SH-SY5Y (cell line): ENCODE data around the gene AOC3.

Experiments used
- GATA2 ChIP-seq: IDR thresholded peaks from 2 replicates; pipeline ENCODE4 v1.6.1; 2011; ENCODE audit warnings: mild to moderate bottlenecking, low read depth, low read length
- GATA3 ChIP-seq: IDR thresholded peaks from 2 replicates; pipeline ENCODE4 v1.6.1; 2011; ENCODE audit warnings: low read depth, mild to moderate bottlenecking, low read length, moderate library complexity

The AOC3 gene, protein sequence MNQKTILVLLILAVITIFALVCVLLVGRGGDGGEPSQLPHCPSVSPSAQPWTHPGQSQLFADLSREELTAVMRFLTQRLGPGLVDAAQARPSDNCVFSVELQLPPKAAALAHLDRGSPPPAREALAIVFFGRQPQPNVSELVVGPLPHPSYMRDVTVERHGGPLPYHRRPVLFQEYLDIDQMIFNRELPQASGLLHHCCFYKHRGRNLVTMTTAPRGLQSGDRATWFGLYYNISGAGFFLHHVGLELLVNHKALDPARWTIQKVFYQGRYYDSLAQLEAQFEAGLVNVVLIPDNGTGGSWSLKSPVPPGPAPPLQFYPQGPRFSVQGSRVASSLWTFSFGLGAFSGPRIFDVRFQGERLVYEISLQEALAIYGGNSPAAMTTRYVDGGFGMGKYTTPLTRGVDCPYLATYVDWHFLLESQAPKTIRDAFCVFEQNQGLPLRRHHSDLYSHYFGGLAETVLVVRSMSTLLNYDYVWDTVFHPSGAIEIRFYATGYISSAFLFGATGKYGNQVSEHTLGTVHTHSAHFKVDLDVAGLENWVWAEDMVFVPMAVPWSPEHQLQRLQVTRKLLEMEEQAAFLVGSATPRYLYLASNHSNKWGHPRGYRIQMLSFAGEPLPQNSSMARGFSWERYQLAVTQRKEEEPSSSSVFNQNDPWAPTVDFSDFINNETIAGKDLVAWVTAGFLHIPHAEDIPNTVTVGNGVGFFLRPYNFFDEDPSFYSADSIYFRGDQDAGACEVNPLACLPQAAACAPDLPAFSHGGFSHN

DNA sequence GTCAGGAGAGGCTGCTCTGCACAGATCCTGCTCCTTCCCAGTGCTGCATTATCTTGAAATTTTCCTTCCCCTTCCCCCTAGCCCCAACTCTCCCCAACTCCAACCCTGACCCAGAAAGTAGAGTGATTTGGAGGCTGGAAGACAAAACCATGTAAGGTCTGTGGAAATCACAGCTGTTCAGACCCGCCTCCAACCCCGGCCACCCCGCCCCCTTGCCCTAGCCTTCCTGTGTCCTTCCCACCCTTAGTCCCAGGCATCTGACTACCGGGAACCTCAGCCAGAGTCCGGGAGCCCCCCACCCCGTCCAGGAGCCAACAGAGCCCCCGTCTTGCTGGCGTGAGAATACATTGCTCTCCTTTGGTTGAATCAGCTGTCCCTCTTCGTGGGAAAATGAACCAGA, at the start of gene AOC3:
Gene AOC3 (plus strand): TSS at position 246 of the 400 bp plus-strand sequence. CDS start 145 bp downstream, at position 391.
- TF ChIP-seq GATA3: no peak
- no peak for TF ChIP-seq GATA2

DNA sequence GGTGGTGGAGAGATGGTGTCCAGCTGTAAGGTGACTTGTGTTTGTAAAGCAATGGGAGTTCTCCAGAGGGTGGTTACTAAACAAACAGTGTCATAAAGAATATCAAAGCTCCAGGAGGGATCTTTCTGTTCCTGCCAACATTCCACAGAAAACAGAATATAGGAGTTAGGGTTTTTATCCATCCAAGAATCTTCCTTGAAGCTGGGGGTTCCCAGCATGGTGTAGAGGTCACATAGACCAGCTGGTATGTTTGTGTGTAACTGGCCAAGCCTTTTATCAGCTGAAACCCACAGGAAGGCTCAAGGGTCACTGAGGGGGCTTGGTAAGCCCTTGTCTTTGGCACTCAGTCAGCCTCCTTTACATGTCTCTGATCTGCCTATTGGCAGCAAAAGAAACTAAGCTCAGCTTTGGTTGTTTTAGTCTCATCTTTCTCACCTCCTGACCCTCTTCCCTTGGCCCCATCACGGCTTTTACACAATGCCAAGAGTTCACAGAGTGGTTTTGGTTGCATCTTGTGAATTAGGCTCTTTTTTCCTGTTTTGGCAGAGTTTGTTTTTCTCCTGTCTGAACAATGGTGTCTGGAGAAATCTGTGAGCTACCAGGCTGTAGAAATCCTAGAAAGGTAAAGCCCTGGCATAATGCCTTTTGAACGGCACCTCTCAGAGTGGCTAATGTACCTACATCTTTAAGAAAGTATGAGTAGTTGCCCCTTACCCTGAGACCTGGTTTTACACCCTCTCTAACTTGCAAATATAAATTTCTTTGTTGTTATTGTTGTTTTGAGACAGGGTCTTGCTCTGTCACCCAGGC, 47.7 kb upstream of the AOC3 start:
- no peak for TF ChIP-seq GATA3
- TF ChIP-seq GATA2: no peak

DNA sequence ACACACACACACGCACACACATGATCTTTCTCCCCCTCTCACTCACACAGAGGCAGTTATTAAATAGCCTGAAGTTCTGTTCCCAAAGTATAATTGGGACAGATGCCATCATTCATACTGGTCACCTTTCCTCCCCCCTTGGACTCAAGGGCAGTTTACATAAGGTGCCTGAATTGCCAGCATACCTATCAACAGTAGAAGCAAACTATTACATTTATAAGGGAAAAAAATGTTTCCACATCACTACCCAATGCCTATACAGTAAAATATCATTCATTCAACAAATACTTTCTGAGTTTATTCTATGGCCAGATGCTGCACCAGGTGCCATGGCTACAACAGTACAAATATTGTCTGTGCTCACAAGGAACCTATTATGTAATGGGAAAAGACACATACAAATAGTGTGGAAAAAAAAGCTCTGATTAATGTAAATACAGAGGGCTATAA, 46.1 kb upstream of the AOC3 start:
- TF ChIP-seq GATA3: no peak
- no peak for TF ChIP-seq GATA2

DNA sequence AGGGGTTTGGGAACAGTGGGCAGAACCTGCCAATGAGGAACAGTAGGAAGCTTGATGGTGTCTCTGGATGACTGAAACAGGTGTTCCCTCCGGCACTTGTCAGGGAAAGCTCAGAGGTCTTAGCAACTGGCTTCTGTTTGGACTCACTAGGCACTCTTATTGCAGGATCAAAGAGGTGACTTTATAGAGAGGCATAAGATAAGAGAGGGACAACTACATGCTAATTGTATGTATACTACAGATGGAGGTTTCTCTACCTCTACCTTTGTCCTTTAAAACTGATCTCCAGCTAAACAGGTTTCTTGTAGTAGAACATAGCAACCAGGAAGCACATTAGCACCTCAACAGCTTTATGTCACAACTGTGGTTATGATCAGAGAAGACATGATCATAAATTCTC, 44.8 kb upstream of the AOC3 start:
- TF ChIP-seq GATA2: no peak
- no peak for TF ChIP-seq GATA3

DNA sequence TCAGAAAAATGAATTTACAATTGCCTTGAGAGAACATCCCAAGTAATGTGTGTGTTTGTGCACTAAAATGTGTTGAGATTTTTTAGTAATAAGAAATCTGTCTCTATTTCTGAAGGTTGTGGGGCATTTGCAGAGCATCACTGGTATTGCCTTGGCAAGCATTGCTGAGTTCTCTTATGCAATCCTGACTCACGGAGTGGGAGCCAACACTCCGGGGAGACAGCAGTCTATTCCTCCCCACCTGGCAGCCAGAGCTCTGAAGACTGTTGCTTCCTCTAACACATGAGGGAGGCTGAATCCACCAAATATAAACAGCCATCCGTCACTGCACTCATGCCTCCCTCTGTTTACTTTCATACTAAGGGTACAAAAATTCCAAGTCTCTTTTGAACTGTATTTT, 41.7 kb upstream of the AOC3 start:
- TF ChIP-seq GATA2 (no peak), GATA3 (no peak)

DNA sequence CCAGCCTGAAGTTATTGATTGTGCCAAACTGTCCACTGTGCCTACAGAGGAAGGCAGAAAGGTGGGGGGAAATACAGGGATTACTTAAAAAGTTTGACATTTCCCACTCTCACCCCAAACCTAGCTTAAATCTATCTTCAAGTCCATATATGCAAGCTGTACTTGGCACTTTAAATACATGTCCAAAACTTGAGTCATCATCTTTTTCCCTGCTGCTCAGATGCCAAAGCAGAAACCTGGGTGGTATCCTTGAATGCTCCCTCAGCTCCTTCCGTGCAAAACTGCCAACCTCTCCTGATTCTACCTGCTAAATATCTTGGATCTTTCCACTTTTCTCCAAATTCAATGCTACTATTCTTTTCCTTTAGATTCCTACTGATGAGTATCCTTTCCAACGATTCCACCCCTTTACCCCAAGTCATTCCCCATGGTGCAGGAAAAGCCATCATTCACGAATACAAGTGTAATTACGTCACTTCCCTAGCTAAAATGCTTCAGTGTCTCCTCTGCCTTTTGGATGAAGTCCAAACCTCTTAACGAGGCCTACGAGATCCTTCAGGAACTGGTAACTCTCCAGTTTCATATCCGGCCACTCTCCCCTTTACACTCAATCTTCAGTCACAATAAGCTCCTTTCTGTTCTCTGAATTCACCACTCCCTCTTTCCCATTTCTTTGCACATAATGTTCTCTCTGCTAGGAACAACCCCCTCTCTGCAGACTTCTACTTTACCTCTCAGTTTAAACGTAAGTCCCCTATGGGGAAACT, 36.2 kb upstream of the AOC3 start:
- TF ChIP-seq GATA2 (no peak), GATA3 (no peak)

DNA sequence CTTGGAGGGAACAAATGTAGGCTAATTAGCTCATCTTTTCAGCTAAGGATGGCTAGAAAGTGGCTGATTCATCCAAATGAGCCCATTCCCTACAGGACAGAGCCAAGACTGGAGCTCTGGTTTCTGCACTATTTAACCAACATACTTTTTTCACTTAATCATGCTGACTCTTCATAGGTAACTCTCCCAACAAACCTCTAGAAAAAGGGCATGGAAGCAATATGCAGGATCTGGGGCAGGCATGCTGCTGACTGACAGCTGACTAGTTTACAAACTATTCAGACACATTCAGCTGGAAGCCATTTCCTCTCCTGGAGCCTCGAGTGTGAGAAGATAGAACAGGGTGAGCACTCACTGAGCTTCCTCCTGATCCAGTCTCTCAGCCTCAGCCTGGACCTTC, 33.1 kb upstream of the AOC3 start:
- TF ChIP-seq GATA3 (no peak), GATA2 (no peak)

DNA sequence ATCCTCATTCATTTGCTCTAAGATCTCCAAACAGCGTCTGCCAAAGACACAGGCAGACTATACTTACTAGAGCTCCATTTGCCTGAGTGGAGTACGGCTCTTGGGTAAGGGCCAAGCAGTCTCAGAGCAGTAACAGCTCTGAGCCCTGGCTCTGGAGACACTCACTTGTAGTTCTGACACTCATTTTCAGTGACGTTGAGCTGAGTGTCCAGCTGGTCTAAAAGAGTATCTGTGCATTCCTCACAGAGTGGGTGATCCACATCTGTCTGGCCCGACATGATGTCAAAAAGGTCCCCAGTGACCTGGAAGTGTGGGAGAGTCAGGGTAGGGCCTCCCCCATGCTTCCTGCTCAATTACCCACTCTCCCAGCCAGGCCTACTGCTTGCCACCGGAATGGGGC, 32.6 kb upstream of the AOC3 start:
- no peak for TF ChIP-seq GATA3
- TF ChIP-seq GATA2: no peak

DNA sequence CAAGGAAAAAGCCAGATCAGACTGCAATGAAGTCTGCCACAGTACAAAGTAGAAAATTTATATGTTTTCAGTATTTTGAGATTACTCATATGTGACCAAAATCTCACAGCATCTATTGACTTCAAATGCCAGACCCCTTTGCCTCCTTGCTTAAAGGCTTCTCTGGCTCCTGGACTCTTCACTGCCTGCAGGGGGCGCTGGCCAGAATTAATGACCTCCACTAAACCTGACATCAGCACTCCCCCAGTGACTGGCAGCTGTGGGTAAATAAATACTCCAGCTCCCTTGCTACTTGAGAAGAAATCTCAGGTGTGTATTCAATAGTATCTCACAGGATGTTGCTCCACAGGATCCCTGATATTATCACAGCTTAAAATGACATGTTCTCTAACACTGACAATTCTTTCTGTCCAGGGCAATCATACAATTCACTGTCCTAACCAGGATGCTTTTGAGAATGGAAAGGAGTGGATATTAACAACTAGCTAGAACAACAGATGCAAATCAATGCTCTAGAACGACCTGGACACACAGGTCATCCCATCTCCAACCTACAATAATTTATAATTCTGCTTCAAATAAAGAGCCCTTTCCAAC, 31.0 kb upstream of the AOC3 start:
- TF ChIP-seq GATA2: no peak
- no peak for TF ChIP-seq GATA3

DNA sequence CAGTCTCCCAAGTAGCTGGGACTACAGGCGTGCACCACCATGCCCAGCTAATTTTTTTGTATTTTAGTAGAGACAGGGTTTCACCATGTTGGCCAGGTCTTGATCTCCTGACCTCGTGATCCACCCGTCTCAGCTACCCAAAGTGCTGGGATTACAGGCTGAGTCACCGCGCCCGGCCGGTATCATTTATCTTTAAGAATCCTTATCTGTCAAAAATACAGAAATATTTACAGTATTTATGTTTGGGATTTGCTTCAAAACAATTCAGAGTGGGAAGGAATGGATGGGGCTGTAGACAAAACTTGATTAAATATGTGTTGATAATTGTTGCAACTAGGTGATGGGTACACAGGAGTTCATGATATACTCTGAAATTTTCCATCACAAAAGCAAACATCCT, 29.8 kb upstream of the AOC3 start:
- TF ChIP-seq GATA2 (no peak), GATA3 (no peak)

DNA sequence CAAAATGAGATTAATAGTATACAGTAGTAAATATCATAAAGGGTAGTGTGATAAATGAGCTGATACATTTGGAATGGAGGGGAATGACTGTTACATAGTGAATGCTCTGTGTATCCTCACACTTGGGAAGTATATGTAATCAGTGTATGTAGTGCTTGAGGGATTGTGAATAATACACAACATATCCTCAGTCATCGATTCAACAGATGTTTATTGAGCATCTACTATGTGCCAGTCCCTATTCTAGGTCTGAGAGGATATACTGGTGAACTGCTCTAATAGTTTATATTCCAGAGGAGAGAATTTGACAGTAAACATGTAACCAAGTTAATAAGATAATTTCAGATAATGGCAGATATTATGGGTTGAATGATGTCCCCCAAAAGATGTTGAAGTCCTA, 23.5 kb upstream of the AOC3 start:
- TF ChIP-seq GATA3: no peak
- no peak for TF ChIP-seq GATA2

DNA sequence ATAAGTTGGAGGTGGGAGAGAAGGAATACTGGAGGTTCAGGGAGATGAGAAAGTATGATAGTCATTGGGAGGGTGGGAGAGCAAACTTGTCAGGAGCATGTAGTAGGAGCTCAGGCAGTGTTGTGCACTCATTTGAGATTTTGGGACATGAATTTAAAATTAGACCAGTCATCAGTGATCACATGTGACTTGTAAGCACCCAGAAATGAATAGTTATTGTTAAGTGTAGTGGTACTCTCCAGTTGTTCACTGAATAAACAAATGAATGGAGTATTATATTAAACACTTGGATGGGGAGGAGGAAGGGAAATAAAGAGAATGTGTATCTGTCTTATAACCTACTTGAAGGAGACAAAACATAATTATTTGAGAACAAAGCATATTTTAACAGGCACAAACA, 20.0 kb upstream of the AOC3 start:
- no peak for TF ChIP-seq GATA3
- TF ChIP-seq GATA2: no peak

DNA sequence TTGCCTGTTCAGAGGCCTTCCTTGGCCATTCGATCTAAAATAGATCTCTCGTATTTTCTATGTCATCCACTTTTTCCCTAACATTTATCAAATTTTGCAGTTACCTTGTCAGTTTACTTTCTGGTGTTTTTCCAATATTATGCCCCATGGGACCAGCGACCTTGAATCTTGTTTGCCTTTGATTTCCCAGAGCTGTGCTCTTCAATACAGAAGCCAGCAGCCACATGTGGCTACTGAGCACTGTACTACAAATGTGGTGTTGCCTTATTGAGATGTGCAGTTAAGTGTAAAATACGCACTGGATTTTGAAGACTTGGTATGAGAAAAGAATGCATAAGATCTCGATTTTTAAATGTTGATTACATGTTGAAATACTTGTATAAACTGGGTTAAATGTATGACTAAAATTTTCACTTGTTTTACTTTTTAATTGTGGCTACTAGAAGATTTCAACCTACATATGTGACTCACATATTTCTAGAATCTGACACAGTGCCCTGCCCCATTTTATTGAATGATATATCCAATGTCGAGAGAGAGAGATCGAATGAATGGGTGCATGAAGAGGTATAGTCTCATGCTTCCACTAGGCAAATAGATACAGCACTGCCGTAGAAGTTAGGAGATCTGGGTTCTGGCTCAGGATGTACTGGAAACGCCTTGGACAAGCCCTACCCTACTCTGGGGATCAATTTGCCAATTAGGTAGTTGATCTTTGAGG, 18.6 kb upstream of the AOC3 start:
- TF ChIP-seq GATA2 (no peak), GATA3 (no peak)
